Nephron progenitor cell (in vitro differentiated cells): Measurements from ENCODE around the gene RAB36.
A peak's percentile ranks its signal among the peaks of the same experiment; 100 is the strongest.

Source experiments
- DNase-seq: peaks from one replicate; pipeline ENCODE4 v3.0.0; 2021
- H3K27ac Mint-ChIP-seq: 2 replicates; pipeline ENCODE4 v1.8.0; 2021; ENCODE audit warnings: mild to moderate bottlenecking, moderate library complexity, mixed read lengths
- H3K27me3 Mint-ChIP-seq: 2 replicates; pipeline ENCODE4 v1.8.0; 2021; ENCODE audit warnings: mild to moderate bottlenecking, low read depth, mixed read lengths; ENCODE audit not compliant: poor library complexity
- H3K36me3 Mint-ChIP-seq: 2 replicates; pipeline ENCODE4 v1.8.0; 2021; ENCODE audit warnings: low read depth, mixed read lengths
- H3K4me1 Mint-ChIP-seq: 2 replicates; pipeline ENCODE4 v1.8.0; 2021; ENCODE audit warnings: mixed read lengths
- H3K4me3 Mint-ChIP-seq: 2 replicates; pipeline ENCODE4 v1.8.0; 2021; ENCODE audit warnings: mild to moderate bottlenecking, moderate library complexity, mixed read lengths
- H3K9me3 Mint-ChIP-seq: 2 replicates; pipeline ENCODE4 v1.8.0; 2021; ENCODE audit warnings: mild to moderate bottlenecking, moderate library complexity, mixed read lengths
- TF ChIP-seq, protein P1 (sequence below): fragments of 200-600 bp; sonication (generic); IDR thresholded peaks from 2 replicates; pipeline ENCODE4 v1.5.0; 2021; ENCODE audit warnings: antibody characterized with exemption

Gene RAB36

GRCh38 chr22:23106906-23107367 is 38.3 kb upstream of the RAB36 start:
- Mint-ChIP-seq H3K4me1 (peaks cover 20% of the 10 kb centered on the region), H3K27me3 (peaks cover 6% of the 10 kb centered on the region), H3K27ac (no peak overlapping the region), H3K36me3 (no peaks in the 10 kb centered on the region), H3K4me3 (no peak overlapping the region), H3K9me3 (no peaks in the 10 kb centered on the region)
- DNase-seq, result no peak
- TF ChIP-seq, protein P1, sequence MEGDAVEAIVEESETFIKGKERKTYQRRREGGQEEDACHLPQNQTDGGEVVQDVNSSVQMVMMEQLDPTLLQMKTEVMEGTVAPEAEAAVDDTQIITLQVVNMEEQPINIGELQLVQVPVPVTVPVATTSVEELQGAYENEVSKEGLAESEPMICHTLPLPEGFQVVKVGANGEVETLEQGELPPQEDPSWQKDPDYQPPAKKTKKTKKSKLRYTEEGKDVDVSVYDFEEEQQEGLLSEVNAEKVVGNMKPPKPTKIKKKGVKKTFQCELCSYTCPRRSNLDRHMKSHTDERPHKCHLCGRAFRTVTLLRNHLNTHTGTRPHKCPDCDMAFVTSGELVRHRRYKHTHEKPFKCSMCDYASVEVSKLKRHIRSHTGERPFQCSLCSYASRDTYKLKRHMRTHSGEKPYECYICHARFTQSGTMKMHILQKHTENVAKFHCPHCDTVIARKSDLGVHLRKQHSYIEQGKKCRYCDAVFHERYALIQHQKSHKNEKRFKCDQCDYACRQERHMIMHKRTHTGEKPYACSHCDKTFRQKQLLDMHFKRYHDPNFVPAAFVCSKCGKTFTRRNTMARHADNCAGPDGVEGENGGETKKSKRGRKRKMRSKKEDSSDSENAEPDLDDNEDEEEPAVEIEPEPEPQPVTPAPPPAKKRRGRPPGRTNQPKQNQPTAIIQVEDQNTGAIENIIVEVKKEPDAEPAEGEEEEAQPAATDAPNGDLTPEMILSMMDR, result no peak

- H3K27ac Mint-ChIP-seq, result no peak overlapping the region
- no peaks in the 10 kb centered on the region for H3K36me3 Mint-ChIP-seq
- H3K27me3 Mint-ChIP-seq, result peaks cover 6% of the 10 kb centered on the region
- TF ChIP-seq, protein P1, result no peak
- no peaks in the 10 kb centered on the region for H3K9me3 Mint-ChIP-seq
- no peak overlapping the region for H3K4me3 Mint-ChIP-seq
- H3K4me1 Mint-ChIP-seq, result peaks cover 20% of the 10 kb centered on the region
- DNase-seq, result no peak
These were observed 37.6 kb upstream of the RAB36 start for GRCh38 chr22:23107487-23108248.

DNA sequence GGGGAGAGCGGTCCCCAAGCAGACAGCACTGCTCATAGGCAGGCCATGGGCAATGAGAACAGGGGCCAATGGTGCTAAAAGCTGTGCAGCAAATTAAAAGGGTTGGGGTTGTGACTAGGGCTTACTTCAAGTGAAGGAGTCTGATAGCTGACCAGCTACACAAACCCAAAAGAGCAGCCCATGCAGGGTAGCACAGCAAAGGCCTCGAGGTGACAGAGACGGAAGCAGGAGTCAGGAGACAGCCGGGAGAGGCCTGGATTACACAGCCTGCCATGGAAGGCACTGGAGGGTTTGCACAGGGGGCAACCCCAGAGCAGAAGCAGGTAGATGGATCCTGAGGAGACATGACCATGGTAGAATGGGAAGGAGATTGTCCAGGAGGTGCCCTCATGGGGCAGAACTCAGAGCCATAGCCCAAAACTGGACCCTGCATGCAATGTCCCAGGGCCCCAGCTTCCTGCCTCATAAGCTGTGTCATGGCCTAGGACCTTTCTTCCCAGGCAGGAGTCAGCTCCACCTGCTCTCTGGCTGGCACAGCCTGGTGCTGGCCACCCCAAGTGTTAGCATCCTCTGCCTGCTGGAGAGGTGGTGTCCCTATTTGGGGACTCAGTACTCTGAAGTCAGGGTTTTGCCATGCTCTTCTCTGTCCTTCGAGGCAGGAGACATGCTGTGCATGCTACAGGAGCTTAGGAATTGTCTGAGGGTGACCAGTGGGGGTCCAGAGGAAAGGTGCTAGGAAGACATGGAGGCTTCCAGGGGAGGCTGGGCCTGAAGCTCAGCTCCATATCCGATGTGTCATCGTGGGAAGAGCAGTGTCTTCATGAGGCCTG is 36.8 kb upstream of the RAB36 start:
- H3K27ac Mint-ChIP-seq, result peak overlapping the region; percentile 18
- TF ChIP-seq, protein P1, result no peak
- peaks cover 6% of the 10 kb centered on the region for H3K27me3 Mint-ChIP-seq
- no peak overlapping the region for H3K4me3 Mint-ChIP-seq
- peaks cover 16% of the 10 kb centered on the region for H3K4me1 Mint-ChIP-seq
- DNase-seq, result no peak
- H3K9me3 Mint-ChIP-seq, result no peaks in the 10 kb centered on the region
- H3K36me3 Mint-ChIP-seq, result no peaks in the 10 kb centered on the region

GRCh38 chr22:23109079-23109347 is 36.3 kb upstream of the RAB36 start:
- Mint-ChIP-seq H3K27ac (no peak overlapping the region), H3K9me3 (no peaks in the 10 kb centered on the region)

DNA sequence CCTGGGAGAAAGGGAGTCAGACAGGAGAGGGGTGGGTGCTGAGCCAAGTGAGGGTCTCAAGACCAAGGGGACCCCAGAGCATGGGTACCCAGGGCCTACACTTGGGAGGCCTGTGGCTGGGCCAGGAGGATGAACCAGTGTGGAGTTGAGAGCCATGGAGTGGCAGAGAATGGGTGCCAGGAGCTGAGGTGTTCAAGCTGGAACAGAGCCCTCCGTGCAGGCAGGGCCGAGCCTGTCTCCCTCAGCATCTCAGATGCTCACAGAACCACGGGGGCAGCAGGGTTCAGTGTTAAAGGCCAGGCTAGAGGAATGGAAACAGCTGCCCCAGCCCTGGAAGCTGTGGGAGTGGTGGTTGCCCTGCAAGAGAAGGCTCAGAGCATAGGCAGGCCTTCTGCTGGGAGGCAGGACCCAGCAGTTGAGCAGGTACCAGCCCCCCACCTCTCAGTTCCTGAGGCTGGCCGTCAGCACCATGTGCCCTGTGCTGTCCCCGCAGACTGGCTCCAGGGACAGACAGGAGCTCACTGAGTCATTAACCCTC is 35.8 kb upstream of the RAB36 start:
- no peaks in the 10 kb centered on the region for H3K9me3 Mint-ChIP-seq
- TF ChIP-seq, protein P1, result no peak
- no peak for DNase-seq
- H3K4me3 Mint-ChIP-seq, result no peak overlapping the region
- no peak overlapping the region for H3K27ac Mint-ChIP-seq
- H3K4me1 Mint-ChIP-seq, result peaks cover 14% of the 10 kb centered on the region
- peaks cover 6% of the 10 kb centered on the region for H3K27me3 Mint-ChIP-seq
- H3K36me3 Mint-ChIP-seq, result no peaks in the 10 kb centered on the region

More at GRCh38 chr22:23109079-23109347, 36.3 kb upstream of the RAB36 start:
- peaks cover 6% of the 10 kb centered on the region for H3K27me3 Mint-ChIP-seq
- H3K36me3 Mint-ChIP-seq, result no peaks in the 10 kb centered on the region
- H3K4me3 Mint-ChIP-seq, result no peak overlapping the region
- peaks cover 14% of the 10 kb centered on the region for H3K4me1 Mint-ChIP-seq
- no peak for DNase-seq
- TF ChIP-seq, protein P1, result no peak
